ENCODE data around the gene PAEP.

- TF ChIP-seq L3MBTL2 (conservative IDR thresholded peaks at IDR 0.05) (no peak), TARDBP (IDR thresholded peaks at IDR 0.05) (no peak), SP1 (IDR thresholded peaks at IDR 0.05) (no peak), FOXK2 (IDR thresholded peaks at IDR 0.05) (no peak), NFRKB (IDR thresholded peaks at IDR 0.05) (no peak), ELF4 (IDR thresholded peaks at IDR 0.05) (no peak), BHLHE40 (IDR thresholded peaks at IDR 0.05; ENCODE audit: borderline replicate concordance) (no peak)
These were observed 39.2 kb upstream of the PAEP start for GRCh38 chr9:135522137-135522877.

Data from HEK293T (cell line).